Progenitor cell of endocrine pancreas (in vitro differentiated cells): Measurements from ENCODE around the gene EME1. TPM values are rescaled to one million over a fixed set of nuclear protein-coding genes. Genes with fewer than 3 reads are reported as not detected.

Experiments
- DNase-seq: peaks from one replicate; pipeline ENCODE4 v3.0.0; 2021; ENCODE audit warnings: low spot score; ENCODE audit not compliant: unreplicated experiment
- H3K27ac Mint-ChIP-seq: 2 replicates; pipeline ENCODE4 v1.8.0; 2021; ENCODE audit warnings: mild to moderate bottlenecking, moderate library complexity, mixed read lengths
- H3K27me3 Mint-ChIP-seq: 2 replicates; pipeline ENCODE4 v1.8.0; 2021; ENCODE audit warnings: mixed read lengths
- H3K36me3 Mint-ChIP-seq: 2 replicates; pipeline ENCODE4 v1.8.0; 2022; ENCODE audit warnings: mixed read lengths; ENCODE audit not compliant: insufficient read depth
- H3K4me1 Mint-ChIP-seq: 2 replicates; pipeline ENCODE4 v1.8.0; 2021; ENCODE audit warnings: low read depth, mixed read lengths
- H3K4me3 Mint-ChIP-seq: 2 replicates; pipeline ENCODE4 v1.8.0; 2021; ENCODE audit warnings: low read depth, mild to moderate bottlenecking, moderate library complexity, mixed read lengths
- H3K9me3 Mint-ChIP-seq: 2 replicates; pipeline ENCODE4 v1.8.0; 2021; ENCODE audit warnings: low read depth, mixed read lengths
- CTCF ChIP-seq: fragments of 200-600 bp; sonication (generic); IDR thresholded peaks from one replicate; pipeline ENCODE4 v1.5.0; 2021; ENCODE audit warnings: antibody characterized with exemption, mild to moderate bottlenecking; ENCODE audit not compliant: unreplicated experiment
- total RNA-seq: library from RNA; stranded (reverse); gene quantifications from 2 replicates; pipeline ENCODE4 v1.2.1, GENCODE V29; 2021

EME1 gene
- total RNA-seq, 1 donor from 2014 or later = 10.1 TPM

GRCh38 chr17:50358177-50358576 is 14.9 kb upstream of the EME1 start:
- Mint-ChIP-seq H3K9me3 (no peaks in the 10 kb centered on the region), H3K4me1 (peaks cover 8% of the 10 kb centered on the region), H3K27ac (no peak overlapping the region), H3K36me3 (peaks cover 9% of the 10 kb centered on the region), H3K27me3 (no peaks in the 10 kb centered on the region), H3K4me3 (no peak overlapping the region)
- no peak for TF ChIP-seq CTCF
- no peak for DNase-seq

GRCh38 chr17:50359005-50359699 is 13.9 kb upstream of the EME1 start:
- peaks cover 5% of the 10 kb centered on the region for H3K36me3 Mint-ChIP-seq
- TF ChIP-seq CTCF = no peak
- DNase-seq = no peak
- H3K9me3 Mint-ChIP-seq = no peaks in the 10 kb centered on the region
- no peak overlapping the region for H3K4me3 Mint-ChIP-seq
- no peak overlapping the region for H3K27ac Mint-ChIP-seq
- no peaks in the 10 kb centered on the region for H3K27me3 Mint-ChIP-seq
- peaks cover 14% of the 10 kb centered on the region for H3K4me1 Mint-ChIP-seq

- H3K27ac Mint-ChIP-seq = no peak overlapping the region
- no peak for TF ChIP-seq CTCF
- no peaks in the 10 kb centered on the region for H3K9me3 Mint-ChIP-seq
- no peak overlapping the region for H3K4me3 Mint-ChIP-seq
- H3K27me3 Mint-ChIP-seq = no peaks in the 10 kb centered on the region
- peaks cover 17% of the 10 kb centered on the region for H3K4me1 Mint-ChIP-seq
- DNase-seq = no peak
- peaks cover 3% of the 10 kb centered on the region for H3K36me3 Mint-ChIP-seq
Observed at GRCh38 chr17:50359998-50360461, 13.0 kb upstream of the EME1 start.

GRCh38 chr17:50360486-50361115 is 12.4 kb upstream of the EME1 start:
- no peak overlapping the region for H3K27ac Mint-ChIP-seq
- no peak for DNase-seq
- TF ChIP-seq CTCF = no peak
- H3K4me1 Mint-ChIP-seq = peaks cover 17% of the 10 kb centered on the region
- peaks cover 2% of the 10 kb centered on the region for H3K36me3 Mint-ChIP-seq
- H3K9me3 Mint-ChIP-seq = no peaks in the 10 kb centered on the region
- H3K4me3 Mint-ChIP-seq = no peak overlapping the region
- H3K27me3 Mint-ChIP-seq = no peaks in the 10 kb centered on the region

- H3K4me3 Mint-ChIP-seq = no peak overlapping the region
- peaks cover 4% of the 10 kb centered on the region for H3K36me3 Mint-ChIP-seq
- H3K4me1 Mint-ChIP-seq = peaks cover 17% of the 10 kb centered on the region
- TF ChIP-seq CTCF = peak; percentile 75
- H3K27ac Mint-ChIP-seq = peak overlapping the region; percentile 82
- no peaks in the 10 kb centered on the region for H3K27me3 Mint-ChIP-seq
- no peak for DNase-seq
- H3K9me3 Mint-ChIP-seq = no peaks in the 10 kb centered on the region
Observed at GRCh38 chr17:50361561-50362480, 11.2 kb upstream of the EME1 start.
